Small intestine (tissue), 7 donors: ENCODE data around the gene GDF11. TPM values are rescaled to one million over a fixed set of nuclear protein-coding genes. Genes with fewer than 3 reads are reported as not detected.

Experiments used
- DNase-seq, 2 donors: peaks; one replicate each; pipeline versions ENCODE4 v3.0.0 to v3.0.0-alpha.2; 2013
- FAIRE-seq: peaks from 2 replicates; lab custom pipeline; 2012; peaks lifted over from hg19 to GRCh38; lab: Jason Lieb, UNC
- H3K27ac ChIP-seq, 3 donors: one replicate each; pipeline ENCODE4 v1.5.1; 2013; ENCODE audit warnings: low read length in 2 of 3, mild to moderate bottlenecking in 2 of 3, control low read depth in 1 of 3, inconsistent platforms in 1 of 3, low read depth in 1 of 3, moderate library complexity in 1 of 3
- H3K27me3 ChIP-seq, 3 donors: one replicate each; pipeline ENCODE4 v1.6.1; 2013; ENCODE audit warnings: low read length in 3 of 3, inconsistent platforms in 1 of 3; ENCODE audit not compliant: control insufficient read depth in 3 of 3, insufficient read depth in 3 of 3
- H3K36me3 ChIP-seq, 3 donors: one replicate each; pipeline ENCODE4 v1.6.1; 2013; ENCODE audit warnings: low read length in 3 of 3, inconsistent platforms in 1 of 3, low read depth in 1 of 3, mild to moderate bottlenecking in 1 of 3, moderate library complexity in 1 of 3; ENCODE audit not compliant: control insufficient read depth in 3 of 3, insufficient read depth in 2 of 3
- H3K4me1 ChIP-seq, 3 donors: one replicate each; pipeline ENCODE4 v1.6.1; 2013; ENCODE audit warnings: low read length in 2 of 3, inconsistent platforms in 1 of 3, low read depth in 1 of 3, mild to moderate bottlenecking in 1 of 3, moderate library complexity in 1 of 3; ENCODE audit not compliant: control insufficient read depth in 3 of 3, insufficient read depth in 2 of 3
- H3K4me3 ChIP-seq, 3 donors: one replicate each; pipeline ENCODE4 v1.5.1; 2013; ENCODE audit warnings: low read length in 3 of 3, control low read depth in 1 of 3, inconsistent platforms in 1 of 3, low read depth in 1 of 3, mild to moderate bottlenecking in 1 of 3, moderate library complexity in 1 of 3
- H3K9me3 ChIP-seq, 2 donors: one replicate each; pipeline ENCODE4 v1.6.1; 2013; ENCODE audit warnings: low read depth in 1 of 2, low read length in 1 of 2; ENCODE audit not compliant: control insufficient read depth in 2 of 2, insufficient read depth in 1 of 2
- WGBS, 3 donors: extraction: QIAGEN DNeasy Blood & Tissue Kit; methylation state at CpG; one replicate each; pipeline ENCODE4 v1.1.7; 2013; 5-methylcytosine and 5-hydroxymethylcytosine counted together
- polyA plus RNA-seq, 4 donors: library from polyadenylated mRNA; stranded (reverse) in 3 of 4; unstranded in 1 of 4; fragments of 200-250 nt in 3 of 4; fragments of 120-200 nt in 1 of 4; gene quantifications; one replicate each; pipeline versions ENCODE4 v1.2.1 to v1.2.3, GENCODE V29; 2013
- donor health status: healthy with polysubstance abuse.
- donor health status: control.
- donor health status: control.
- donor health status: Bipolar disorder and iron deficiency.
- donor health status: healthy.

Gene GDF11
- polyA plus RNA-seq, 4 donors: 0.22 to 4.2 (median 2.5) TPM

DNA sequence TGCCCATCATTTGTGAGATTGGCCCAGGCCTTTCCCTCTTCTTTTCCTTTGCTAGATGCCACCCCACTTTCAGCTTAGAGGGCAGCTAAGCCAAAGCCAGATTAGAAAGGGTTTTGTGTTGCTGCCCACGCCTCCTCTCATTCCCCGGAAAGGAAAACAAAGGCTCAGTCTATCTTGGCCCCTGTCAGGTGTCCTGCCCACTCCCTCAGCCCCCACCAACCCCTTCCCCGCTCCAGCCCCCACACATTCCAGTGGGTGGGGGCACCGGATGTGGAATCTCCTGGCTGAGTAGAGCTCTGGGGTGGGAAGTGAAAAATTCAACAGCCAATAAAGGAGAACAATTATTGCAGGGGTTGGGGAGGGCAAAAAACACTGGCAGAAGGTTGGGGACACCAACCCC, 24.9 kb upstream of the GDF11 start:
- DNase-seq (no peak), FAIRE-seq (no peak)
- 24 to 46% (median 38%) methylated on average over 4 of the region's 4 CpGs for WGBS, 3 donors
- no peak overlapping the region for H3K4me3 ChIP-seq
- H3K4me1 ChIP-seq: peaks cover 8 to 58% (median 11%) of the 10 kb centered on the region in 3 donors
- peaks cover 0 to under 1% (median 0%) of the 10 kb centered on the region in 3 donors for H3K27me3 ChIP-seq
- H3K9me3 ChIP-seq: no peaks in the 10 kb centered on the region
- peak overlapping the region in 1 of 3 donors; percentile 93 for H3K27ac ChIP-seq
- H3K36me3 ChIP-seq: peaks cover 0 to 45% (median 0%) of the 10 kb centered on the region in 3 donors

DNA sequence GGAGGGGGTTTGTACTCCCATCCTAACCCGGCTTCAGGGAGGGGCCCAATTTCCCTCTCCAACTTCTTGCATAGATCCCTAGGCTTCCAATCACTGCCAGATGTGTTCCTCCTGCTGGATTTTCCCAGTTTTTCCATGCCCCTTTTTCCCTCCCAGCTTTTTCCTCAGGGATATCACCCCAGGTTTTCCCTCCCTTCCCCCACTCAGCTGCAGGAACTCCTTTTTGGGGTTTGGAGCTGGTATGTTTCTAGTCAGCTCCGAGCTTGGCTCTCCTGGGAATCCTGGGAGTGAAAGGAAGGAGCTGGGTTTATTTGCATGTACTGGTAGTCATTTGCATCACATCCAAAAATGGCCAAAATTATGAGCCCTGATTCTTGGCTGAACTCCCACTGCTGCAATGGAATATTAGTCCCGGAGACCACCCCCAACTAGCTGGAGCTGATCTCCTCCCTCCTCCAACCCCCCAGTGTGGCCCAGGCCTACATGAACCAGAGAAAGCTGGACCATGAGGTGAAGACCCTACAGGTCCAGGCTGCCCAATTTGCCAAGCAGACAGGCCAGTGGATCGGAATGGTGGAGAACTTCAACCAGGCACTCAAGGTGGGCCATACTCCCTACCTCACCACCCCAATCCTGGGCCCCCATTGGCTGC, 24.2 kb upstream of the GDF11 start:
- H3K27ac ChIP-seq: peak overlapping the region; percentile 89 to 91 (median 90)
- peaks cover 8 to 65% (median 11%) of the 10 kb centered on the region in 3 donors for H3K4me1 ChIP-seq
- no peaks in the 10 kb centered on the region for H3K27me3 ChIP-seq
- DNase-seq: no peak
- H3K36me3 ChIP-seq: peaks cover 0 to 52% (median 0%) of the 10 kb centered on the region in 3 donors
- no peaks in the 10 kb centered on the region for H3K9me3 ChIP-seq
- FAIRE-seq: no peak
- WGBS, 3 donors: 69 to 80% (median 72%) methylated on average over 4 of the region's 4 CpGs
- no peak overlapping the region for H3K4me3 ChIP-seq

DNA sequence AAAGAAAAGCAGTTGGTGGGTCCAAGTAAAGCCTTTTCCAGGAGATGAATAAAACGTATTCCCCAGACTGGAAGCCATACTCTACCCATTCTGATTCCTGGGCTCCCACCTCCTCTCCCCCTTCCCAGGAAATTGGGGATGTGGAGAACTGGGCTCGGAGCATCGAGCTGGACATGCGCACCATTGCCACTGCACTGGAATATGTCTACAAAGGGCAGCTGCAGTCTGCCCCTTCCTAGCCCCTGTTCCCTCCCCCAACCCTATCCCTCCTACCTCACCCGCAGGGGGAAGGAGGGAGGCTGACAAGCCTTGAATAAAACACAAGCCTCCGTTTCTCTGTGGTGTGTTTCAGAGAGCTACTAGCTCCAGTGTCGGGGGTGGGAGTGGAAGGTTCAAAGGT, 23.6 kb upstream of the GDF11 start:
- WGBS, 3 donors: 50 to 65% (median 61%) methylated on average over 6 to 7 of the region's 7 CpGs
- peaks cover 8 to 71% (median 11%) of the 10 kb centered on the region in 3 donors for H3K4me1 ChIP-seq
- peaks cover 0 to 58% (median 0%) of the 10 kb centered on the region in 3 donors for H3K36me3 ChIP-seq
- H3K4me3 ChIP-seq: no peak overlapping the region
- peak overlapping the region; percentile 89 to 91 (median 90) for H3K27ac ChIP-seq
- no peaks in the 10 kb centered on the region for H3K27me3 ChIP-seq
- H3K9me3 ChIP-seq: no peaks in the 10 kb centered on the region
- no peak for FAIRE-seq
- no peak for DNase-seq

DNA sequence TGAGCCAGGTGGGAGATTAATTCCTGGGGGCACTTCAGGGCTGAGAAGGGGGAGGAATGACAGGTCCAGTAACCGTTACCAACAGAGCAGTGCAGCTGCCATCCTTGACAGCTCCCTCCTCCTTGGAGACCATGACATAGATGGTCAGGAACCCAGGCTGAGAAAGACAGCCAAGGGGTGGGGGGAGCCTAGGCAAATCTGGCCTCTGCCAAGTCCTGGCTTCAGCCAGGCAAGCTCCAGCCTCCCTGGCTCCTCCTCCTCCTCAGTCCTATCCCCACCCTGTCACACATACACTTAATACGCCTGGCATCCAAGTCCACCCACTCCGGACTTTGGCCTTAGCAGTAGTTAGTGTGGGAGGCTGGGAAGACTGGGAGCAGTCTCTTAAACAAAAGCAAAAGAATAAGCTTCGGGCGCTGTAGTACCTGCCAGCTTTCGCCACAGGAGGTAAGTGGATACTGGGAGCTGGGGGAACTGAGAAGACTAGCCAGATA, 22.8 kb upstream of the GDF11 start, which contains the start of gene RDH5:
Gene RDH5, plus strand, starts transcription at position 323 of the 494 bp plus-strand sequence. CDS start 792 bp downstream, outside the sequence.
- 14 to 47% (median 46%) methylated on average over 6 of the region's 6 CpGs for WGBS, 3 donors
- H3K4me1 ChIP-seq: peaks cover 8 to 78% (median 10%) of the 10 kb centered on the region in 3 donors
- no peaks in the 10 kb centered on the region for H3K9me3 ChIP-seq
- H3K27me3 ChIP-seq: no peaks in the 10 kb centered on the region
- FAIRE-seq: no peak
- peak; percentile 96 to 99 for DNase-seq
- peak within 1 kb of the TSS; percentile 89 to 91 (median 90) for H3K27ac ChIP-seq
- H3K36me3 ChIP-seq: peaks cover under 1 to 65% (median 3%) of the 10 kb centered on the region in 3 donors
- H3K4me3 ChIP-seq: peak within 1 kb of the TSS in 2 of 3 donors; percentile 28 to 40

DNA sequence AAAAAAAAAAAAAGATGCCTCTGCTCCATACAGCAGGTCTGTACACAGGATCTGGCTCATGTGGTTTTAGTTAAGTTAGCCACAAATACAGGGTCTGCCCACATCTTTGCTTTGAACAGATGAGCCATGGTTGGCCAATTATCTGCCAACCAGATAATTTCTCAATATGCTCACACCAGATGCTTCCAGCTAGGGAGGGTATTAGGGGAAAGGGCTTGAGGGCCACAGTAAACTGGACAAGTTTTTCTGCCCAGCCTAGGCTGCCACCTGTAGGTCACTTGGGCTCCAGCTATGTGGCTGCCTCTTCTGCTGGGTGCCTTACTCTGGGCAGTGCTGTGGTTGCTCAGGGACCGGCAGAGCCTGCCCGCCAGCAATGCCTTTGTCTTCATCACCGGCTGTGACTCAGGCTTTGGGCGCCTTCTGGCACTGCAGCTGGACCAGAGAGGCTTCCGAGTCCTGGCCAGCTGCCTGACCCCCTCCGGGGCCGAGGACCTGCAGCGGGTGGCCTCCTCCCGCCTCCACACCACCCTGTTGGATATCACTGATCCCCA, 22.0 kb upstream of the GDF11 start:
- Histone ChIP-seq H3K27ac (peak overlapping the region; percentile 84 to 91 (median 89)), H3K27me3 (no peaks in the 10 kb centered on the region), H3K4me1 (peaks cover 6 to 78% (median 8%) of the 10 kb centered on the region in 3 donors), H3K36me3 (peaks cover 5 to 74% (median 9%) of the 10 kb centered on the region in 3 donors), H3K4me3 (peak overlapping the region in 2 of 3 donors; percentile 28 to 40), H3K9me3 (no peaks in the 10 kb centered on the region)
- DNase-seq: peak; percentile 74 to 81
- no peak for FAIRE-seq
- 17 to 34% (median 26%) methylated on average over 9 of the region's 9 CpGs for WGBS, 3 donors

DNA sequence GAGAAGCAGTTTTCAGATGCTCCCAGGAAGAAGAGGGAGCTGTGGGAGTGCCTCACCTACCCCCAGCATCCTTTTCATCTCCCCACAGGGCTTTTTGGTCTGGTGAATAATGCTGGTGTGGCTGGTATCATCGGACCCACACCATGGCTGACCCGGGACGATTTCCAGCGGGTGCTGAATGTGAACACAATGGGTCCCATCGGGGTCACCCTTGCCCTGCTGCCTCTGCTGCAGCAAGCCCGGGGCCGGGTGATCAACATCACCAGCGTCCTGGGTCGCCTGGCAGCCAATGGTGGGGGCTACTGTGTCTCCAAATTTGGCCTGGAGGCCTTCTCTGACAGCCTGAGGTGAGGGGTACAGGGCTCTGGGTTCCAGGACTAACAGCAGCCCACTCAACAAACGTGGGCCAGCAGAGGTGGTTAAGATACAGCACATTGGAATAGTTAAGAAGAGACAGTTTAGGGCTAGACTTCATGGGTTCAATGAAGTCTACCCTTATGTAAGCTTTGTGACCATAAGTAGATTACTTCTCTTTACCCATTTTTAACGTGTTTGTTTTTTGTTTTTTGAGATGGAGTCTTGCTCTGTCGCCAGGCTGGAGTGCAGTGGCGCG, 21.2 kb upstream of the GDF11 start:
- peaks cover 6 to 83% (median 10%) of the 10 kb centered on the region in 3 donors for H3K4me1 ChIP-seq

DNA sequence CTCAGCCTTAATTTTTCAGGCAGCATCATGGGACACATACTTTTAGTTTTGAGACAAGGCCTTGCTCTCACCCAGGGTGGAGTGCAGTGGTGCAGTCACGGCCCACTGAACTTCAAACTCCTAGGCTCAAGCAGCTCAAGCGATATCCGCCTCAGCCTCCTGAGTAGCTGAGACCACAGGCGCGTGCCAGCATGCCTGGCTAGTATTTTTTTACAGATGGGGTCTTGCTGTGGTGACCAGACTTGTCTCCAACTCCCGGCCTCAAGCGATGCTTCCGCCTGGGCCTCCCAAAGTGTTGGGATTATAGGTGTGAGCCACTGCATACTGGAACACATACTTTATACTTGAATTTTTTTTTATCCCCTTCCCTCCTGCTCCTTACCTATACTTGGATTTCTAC, 20.0 kb upstream of the GDF11 start:
- Histone ChIP-seq H3K27ac (no peak overlapping the region), H3K4me3 (no peak overlapping the region), H3K36me3 (peaks cover 5 to 84% (median 14%) of the 10 kb centered on the region in 3 donors), H3K9me3 (no peaks in the 10 kb centered on the region), H3K27me3 (no peaks in the 10 kb centered on the region), H3K4me1 (peaks cover 5 to 81% (median 11%) of the 10 kb centered on the region in 3 donors)
- 89 to 94% (median 92%) methylated on average over 8 of the region's 8 CpGs for WGBS, 3 donors
- FAIRE-seq (no peak), DNase-seq (no peak)

More for the DNA sequence above, 21.2 kb upstream of the GDF11 start:
- H3K27me3 ChIP-seq: no peaks in the 10 kb centered on the region
- WGBS, 3 donors: 72 to 80% (median 72%) methylated on average over 14 of the region's 14 CpGs
- no peak for DNase-seq
- no peaks in the 10 kb centered on the region for H3K9me3 ChIP-seq
- peak overlapping the region in 2 of 3 donors; percentile 28 to 40 for H3K4me3 ChIP-seq
- H3K36me3 ChIP-seq: peaks cover 5 to 81% (median 12%) of the 10 kb centered on the region in 3 donors
- no peak for FAIRE-seq
- H3K27ac ChIP-seq: peak overlapping the region; percentile 74 to 89 (median 84)
